AML-193 (cell line): ENCODE measurements around the gene CPXM1.
"Not testable (repeated sequence)": the region's sequence is repeated elsewhere in the genome, so short reads cannot be mapped to it uniquely, and the experiment has no call there.

Experiments
- DNase-seq, 2 experiments: peaks; one replicate each; lab custom pipeline; 2025; lab: John Stamatoyannopoulos, UW

Gene CPXM1

DNA sequence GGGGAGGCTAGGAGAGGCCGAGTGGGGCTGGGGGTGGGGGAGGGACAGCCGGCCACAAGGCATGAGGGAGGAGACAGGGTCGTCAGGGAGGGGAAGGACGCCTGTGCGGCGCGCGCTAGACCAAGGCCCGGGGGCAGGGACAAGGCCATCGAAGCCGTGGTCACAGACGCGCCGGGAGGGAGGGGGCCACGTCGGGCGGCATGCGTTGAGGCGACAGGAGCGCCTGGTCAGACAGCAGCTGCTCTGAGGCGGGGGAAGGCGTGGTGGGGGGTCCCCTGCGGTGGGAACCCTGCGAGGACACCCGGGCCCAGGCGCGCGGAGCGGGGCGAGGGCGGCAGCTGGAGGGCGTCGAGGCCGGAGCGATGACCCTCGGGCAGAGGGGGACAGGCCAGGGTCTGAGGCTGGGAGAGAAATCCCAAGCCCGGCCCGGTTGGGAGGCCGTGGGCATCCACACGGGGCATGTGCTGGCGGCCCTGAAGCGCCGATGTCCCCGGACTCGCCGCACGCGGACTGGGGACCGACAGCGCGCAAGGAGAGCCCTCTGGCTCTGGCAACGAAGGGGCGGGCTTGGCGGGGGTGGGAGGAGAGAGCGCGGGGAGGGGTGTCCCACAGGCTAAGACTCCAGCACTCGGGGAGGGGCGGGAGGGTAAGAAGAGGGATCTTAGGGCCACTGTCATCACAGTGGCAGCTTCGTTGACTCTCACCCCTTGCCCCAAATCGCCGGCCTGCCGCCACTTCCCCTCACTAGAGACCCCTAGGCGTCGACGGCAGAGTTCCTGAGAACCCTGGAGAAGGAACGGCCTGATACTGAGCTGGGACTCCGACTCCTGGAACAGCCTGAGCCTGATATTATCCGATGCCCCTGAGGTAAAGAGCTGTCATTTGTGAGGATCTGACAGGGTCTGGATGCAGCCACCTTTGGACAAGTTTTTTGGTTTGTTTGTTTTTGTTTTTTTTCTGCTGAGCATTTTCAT lies 20.8 kb upstream of the CPXM1 start:
- DNase-seq: no peak

DNA sequence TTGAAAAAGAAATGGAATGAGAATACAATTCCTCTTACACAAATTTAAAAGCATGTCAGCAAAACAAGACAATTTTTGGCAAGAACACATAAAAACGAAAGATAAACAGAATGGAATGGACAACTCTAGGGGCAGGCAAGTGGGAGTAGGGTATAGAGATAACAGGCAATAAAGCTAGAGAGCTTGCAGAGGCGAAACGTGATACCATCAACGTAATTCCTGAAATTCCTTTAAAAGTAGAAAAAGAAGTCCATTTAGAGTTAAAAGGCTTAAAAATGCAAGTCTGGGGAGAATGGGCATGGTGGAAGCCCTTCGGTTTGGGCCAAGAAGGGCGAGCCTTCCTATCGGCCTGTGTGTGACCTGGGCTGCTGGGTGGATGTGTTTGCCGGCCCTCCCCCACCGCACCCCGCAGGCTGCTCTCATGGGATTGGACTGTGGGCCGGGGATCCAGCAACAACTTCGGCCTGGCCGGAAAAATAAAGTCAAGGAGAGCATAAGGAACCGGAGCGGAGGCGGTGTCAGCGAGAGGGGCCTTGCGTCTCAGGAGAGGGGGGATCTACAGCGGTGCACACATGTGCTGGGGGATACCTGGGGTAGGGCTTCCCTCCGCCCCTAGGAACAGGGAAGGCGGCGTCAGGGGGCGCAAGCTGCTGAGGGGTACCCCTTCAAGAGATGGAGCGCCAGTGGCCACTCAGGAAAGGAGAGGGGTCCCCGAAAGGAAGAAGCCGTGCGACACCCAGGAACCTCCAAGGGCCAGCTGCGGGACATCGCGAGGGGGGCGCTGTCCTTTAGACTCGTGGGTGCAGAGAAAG lies 19.9 kb upstream of the CPXM1 start:
- DNase-seq: no peak

DNA sequence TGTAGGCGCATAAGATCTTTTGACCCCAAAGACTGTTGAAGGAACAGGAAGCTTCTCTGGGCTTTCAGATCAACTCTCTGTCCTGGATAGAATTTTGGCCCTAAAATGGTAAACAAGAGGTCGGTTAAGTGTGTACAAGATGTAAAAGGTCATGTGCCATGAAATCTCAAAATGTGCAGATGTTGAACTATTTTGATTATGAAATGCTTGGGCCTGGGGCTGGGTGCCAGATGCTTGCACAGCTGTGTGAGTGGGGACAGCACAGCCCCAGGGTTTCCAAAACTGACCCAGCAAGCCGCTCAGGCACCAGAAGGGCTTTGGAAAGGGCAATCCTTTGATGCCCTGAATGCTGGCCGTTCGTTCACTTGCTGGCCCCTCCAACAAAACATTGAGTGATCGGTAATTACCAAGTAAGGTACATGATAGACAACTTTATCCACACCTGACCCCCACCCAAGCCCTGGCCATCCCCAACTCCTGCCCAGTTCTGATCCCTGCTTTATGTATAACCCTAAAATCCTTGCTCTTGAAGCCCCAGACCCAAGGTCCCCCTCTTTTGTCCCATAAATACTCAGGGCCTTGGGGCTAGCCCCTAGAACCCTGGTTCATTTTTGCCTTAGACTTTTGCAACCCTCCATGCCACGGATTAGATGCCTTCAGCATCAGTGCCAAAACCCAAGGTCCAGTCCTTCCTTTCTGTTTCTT lies 17.6 kb upstream of the CPXM1 start:
- no peak for DNase-seq

DNA sequence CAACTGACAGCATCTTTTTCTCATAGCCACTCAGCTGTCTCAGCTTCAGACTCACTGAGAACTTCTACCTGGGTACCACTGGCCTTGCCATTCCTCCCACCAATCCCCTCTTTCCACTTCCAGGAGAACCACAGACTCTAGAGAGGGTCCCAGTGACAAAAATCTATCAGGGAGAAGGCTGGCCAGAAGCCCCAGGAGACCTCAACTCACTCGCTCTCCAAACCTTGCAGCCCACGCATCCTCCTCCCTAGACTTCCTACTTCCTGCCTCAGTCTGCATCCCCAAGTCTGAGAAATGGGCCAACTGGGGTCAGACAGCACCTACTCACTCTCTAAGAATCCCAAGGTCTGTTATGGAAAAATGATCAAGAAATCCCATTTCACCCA lies 16.9 kb upstream of the CPXM1 start:
- no peak for DNase-seq

DNA sequence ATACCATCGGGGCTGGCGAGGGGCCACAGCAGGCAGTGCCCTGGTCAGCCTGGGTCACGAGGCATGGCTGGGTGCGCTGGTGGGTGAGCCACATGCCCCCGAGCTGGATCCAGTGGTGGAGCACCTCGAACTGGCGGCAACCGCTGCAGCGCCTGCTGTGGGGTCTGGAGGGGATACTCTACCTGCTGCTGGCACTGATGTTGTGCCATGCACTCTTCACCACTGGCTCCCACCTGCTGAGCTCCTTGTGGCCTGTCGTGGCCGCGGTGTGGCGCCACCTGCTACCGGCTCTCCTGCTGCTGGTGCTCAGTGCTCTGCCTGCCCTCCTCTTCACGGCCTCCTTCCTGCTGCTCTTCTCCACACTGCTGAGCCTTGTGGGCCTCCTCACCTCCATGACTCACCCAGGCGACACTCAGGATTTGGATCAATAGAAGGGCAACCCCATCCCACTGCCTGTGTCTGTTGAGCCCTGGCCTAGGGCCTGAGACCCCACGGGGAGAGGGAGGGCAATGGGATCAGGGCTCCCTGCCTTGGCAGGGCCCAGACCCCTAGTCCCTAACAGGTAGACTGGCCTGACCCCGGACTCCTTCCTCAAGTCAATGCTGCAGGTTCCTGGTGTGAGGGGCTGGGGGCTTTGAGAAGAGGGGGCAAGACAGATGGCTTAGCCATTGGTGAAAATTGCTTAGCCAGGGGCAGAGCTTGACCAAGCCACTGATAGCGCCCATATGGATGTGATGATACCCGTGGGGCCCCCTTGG lies 16.3 kb upstream of the CPXM1 start:
- no peak for DNase-seq

DNA sequence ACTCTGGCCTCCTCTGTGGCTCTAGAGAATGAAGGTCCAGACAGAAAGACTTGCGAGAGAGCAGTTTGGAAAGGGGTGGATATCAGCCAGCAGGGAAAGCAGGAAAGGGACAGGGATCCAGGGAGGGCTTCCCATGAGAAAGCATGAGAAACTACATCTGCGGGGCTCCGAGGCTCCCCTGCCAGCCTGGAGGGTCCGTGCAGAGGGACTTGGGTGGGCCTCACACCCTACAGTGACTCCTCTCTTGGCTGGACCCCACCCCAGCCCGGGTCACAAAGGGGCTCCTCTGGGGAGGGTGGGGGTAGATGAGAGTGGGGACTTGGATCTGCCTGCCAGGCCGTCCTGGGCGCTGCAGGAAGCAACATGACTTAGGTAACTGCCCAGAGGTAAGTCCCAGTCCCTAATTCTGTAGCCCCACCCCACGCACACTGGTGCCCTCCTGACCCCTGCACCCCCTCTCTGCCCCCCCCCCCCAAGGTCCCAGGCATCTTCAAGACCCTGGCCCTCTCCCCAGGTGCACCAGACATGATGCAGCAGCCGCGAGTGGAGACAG lies 15.7 kb upstream of the CPXM1 start, which contains the start of gene TMEM239:
Gene TMEM239, plus strand, starts transcription at position 335 of the 553 bp plus-strand sequence. Its CDS starts 191 bp downstream, at position 526.
- DNase-seq: no peak

DNA sequence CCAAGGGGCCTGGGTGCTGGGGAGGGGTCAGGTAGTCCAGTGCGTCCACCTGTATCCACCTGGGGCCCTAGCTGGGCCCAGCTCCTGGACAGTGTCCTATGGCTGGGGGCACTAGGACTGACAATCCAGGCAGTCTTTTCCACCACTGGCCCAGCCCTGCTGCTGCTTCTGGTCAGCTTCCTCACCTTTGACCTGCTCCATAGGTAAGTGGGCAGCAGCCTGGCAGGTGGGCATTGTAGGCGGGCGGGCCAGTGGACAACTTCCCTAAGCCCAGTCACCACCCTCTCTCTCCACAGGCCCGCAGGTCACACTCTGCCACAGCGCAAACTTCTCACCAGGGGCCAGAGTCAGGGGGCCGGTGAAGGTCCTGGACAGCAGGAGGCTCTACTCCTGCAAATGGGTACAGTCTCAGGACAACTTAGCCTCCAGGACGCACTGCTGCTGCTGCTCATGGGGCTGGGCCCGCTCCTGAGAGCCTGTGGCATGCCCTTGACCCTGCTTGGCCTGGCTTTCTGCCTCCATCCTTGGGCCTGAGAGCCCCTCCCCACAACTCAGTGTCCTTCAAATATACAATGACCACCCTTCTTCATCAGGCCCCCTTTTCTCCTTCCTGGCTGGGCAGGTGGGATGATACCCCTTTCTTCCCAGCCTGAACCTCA lies 14.9 kb upstream of the CPXM1 start:
- DNase-seq: no peak

DNA sequence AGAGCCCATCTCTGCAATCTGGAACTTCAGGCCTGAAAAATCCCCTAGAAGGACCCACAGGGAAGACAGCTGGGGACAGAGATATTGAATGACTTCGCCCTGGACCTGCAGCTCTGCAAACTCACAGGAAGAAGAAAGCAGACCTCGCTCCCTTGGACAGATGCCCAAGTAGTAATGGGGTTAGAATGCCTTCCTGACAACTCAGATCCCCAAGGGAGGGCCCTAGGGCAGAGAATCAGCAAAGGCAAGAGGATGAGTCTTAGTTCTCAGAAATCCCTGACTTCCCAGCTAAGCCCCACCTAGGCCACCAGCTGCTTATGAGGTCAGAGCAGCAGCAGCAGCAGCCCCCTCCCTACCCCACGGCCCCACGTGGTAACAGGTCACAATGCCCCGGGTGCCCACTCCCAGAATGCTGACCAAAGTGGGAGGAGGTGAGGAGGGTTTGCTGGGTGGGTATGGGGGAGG lies 14.2 kb upstream of the CPXM1 start, which contains the start of gene C20orf141:
Gene C20orf141, plus strand, starts transcription at position 401 of the 465 bp plus-strand sequence. CDS start 198 bp downstream, outside the sequence.
- DNase-seq: peak; percentile 8 to 38

DNA sequence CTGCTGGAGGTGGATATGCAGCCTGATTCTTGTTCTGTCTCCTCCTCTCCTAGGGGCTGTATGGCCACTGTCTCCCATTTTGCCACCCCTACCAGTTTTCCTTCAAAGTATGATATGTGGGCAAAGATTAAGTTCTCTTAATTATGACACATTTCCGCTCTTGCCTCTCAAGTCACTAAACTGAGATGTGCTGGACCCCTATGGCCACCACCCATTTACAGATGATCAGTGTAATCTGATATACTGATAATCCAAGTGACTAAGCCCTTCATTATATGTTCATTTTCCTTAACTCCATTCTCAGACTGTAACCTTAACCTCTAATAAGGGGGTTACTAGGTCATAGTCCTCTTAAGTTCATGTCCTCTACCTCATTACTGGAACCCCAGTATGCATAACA lies 13.6 kb upstream of the CPXM1 start:
- no peak for DNase-seq

DNA sequence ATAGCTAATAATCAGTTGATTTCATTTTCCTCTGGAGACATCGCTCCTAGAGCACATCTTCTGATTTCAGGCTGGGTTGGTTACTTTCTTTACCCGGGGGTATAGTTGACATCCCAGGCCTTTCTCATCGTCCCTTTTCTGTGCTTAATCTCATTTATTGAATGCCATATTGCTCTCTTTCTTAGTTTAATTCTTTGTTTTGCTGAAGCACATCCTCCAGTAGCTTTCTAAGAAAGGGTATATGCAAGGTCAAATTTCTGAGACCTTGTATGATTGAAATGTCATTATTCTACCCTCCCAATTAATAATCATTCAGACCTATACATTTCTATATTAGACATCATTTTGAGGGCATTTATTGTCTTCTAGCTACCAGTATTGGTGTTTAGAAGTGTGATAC lies 11.8 kb upstream of the CPXM1 start:
- DNase-seq: no peak

DNA sequence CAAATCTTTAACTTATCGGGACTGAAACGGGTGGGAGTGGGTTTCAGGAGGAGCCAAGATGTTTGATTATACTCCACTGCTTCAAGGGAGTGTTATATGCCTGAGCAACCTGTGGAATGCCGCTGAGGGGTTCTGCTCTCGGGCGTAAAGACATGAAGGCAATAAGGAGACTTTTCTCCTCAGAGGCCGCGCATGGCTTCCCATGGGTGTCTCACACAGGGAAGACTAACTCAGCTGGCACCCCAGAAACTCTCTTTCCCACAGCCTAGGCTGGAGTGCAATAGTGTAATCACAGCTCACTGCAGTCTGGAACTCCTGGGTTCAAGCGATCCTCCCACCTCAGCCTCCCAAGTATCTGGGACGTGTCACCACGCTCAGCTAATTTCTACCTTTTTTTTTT lies 9.3 kb upstream of the CPXM1 start:
- DNase-seq: no peak

DNA sequence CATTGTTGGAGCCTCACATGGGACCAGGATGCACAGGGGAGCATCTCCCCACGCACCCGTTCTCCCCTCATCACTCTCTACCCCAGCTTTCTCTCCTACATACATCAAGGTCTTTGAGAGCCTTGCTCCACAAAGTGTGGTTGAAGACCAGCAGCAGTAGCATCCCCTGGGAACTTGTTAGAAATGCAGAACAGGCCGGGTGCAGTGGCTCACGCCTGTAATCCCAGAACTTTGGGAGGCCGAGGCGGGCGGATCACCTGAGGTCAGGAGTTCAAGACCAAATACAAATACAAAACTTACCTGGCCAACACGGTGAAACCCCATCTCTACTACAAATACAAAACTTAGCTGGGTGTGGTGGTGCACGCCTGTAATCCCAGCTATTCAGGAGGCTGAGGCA lies 7.5 kb upstream of the CPXM1 start:
- not testable (repeated sequence) for DNase-seq

DNA sequence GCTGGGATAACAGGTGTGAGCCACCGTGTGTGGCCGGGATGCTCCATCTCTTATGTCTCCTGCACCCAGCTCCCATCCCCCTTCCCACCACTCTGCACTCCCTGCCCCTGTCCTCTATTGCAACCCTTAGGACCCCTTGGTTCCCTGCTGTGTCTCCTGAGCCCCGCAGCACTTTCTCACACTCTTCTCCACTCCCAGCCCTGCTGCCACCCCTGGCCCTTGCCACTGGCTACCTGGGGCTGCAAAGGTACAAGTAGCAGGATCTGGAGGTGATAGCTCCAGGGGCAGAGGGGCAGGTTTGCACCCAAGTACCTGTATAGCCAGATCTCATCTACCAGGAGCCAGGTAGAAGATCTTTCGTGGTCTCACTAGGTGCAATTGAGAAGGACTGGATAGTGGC lies 6.6 kb upstream of the CPXM1 start:
- DNase-seq: no peak

DNA sequence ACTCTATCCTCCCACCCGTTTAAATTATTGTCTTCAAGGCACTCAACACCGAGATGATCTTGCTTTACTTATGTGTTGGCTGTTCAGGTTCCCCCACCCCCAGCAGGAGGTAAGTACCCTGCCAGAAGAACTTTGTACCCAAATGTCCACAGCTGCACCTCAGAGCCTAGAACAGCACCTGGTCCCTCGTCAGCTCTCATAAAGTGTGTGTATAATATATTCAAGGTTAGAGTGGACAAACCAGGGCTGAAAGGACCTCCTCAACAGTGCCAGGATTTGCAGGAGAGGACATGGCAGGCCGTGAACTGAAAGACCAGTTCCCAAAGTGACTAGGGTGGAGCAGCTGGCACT lies 5.9 kb upstream of the CPXM1 start:
- no peak for DNase-seq

DNA sequence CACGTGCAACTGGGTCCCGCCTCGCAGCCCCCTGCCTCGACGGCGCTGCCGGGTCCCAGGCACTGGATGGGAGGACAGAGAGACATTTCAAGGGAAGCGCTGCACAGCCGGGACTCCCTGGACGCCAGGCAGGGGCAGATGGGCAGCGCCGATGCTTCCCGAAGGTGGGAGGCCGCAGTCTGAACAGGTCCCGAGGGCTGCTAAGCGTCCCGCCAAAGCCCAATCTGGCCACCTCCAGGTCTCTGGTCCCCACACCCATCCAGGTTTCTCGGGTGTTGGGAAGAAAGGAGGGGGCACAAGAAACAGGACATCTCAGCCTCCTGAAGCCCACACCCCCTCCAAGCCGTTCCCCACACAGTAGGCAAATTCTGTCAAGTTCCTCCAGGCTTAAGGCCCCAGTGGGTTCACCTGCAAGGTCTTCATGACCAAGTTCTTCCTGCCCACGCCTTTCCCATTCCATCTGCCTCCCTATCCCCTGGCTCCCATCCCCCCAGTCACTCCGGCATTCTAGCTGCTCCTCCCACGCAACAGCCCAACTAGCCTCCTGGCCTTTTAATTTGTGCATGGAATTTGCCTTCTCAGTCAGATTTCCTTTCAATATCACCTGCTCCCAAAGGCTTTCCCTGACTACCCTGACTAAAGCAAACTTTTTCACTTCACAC lies 5.4 kb upstream of the CPXM1 start:
- DNase-seq: no peak

DNA sequence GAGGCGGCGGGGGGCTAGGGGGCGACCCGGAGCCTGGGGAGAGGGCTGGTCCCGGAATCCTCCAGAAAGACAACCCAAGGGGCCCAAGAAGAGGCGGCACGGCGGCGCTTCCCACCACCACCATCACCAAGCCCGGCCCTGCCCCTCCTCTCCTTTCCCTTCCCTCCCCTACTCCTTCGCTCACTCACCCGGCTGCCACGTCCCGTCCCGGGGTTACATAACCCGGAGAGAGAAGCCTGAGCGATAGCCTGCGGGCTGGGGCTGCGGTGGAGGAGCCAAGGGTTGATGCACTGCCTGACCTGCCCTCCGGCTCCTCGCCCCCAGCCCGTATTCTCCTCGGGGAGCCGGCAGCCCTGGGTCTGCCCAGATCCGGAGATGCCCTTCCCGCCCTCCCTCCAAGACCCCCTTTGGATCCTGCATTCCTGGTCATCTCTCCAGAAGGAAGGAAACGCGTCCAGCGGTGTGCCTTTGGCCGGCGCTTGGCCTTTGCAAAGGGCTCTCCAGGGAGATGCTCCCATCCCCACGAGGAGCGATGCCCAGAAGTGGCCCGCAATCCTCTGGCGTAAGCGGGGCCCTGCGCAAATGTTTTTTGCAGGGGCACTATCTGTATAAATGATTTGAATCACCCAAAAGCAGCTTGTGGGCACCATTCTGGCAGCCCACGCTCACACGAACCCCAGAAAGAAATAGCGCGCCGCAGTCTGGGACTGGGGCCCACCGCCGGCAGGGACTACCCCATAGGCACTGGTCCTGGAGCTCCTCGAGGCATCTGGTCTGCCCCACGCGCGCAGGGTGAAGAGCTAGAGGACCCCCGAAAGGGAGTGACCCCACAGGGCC lies 4.6 kb upstream of the CPXM1 start:
- DNase-seq: no peak

DNA sequence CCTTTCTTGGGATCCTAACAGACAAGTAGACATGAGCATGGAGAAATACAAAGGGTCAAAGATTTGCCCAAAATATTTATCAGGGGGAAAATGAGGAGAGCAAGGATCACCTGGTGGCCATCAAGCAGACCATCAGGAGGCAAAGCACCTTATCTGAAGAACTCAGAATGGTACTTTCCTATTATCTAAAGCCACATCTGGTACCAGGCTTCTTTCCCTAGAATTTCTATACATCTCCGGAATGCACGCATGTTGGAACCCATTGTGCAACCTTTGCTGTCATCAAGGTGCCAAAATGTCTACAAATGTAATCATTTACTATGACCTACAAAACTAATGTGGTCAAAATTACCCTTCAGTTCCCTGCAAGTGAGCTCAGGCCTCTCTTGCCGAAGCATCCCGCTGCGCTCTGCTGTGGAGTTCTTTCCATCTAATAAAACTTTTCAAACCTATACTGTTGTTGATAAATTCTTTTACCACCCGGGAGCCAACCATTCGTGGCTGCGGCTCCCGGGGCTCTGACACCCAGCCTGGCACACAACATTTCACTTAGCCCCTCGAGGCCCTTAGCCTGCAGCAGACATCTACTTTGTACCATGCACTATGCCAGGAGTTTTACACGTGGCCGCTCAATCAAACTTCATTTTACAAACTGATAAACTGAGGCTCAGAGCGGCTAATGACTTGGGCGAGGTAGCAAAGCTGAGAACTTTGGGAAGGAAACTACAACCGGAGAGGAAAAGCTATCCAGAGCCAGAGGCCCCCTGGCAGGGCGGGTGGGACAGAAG lies 3.8 kb upstream of the CPXM1 start:
- DNase-seq: no peak

DNA sequence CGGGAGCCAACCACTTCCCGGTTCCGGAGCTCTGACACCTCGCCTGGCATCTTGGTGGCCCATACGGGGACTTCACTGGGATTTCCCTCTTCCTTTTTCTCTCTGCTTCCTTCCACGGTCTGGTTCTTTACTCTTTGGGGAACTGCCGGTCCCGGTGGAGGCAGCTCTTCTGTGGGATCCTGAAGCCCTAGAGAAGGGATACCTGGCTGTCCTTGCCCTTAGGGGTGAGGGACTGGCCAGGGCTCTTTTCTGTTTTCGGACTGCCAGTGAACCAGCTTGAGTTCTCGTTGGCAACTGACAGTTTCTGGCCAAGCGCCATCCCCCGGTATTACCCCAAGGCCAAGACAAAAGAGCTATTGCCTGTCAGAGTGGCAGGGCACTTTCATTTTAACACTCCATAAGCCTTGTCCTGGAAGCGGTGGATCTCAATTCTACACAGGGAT lies 880 bp upstream of the CPXM1 start:
- peak in 1 of 2 experiments; percentile 30 for DNase-seq
